ENCODE data around the gene MYT1.
"Not testable (repeated sequence)": the region's sequence is repeated elsewhere in the genome, so short reads cannot be mapped to it uniquely, and the experiment has no call there.

DNA sequence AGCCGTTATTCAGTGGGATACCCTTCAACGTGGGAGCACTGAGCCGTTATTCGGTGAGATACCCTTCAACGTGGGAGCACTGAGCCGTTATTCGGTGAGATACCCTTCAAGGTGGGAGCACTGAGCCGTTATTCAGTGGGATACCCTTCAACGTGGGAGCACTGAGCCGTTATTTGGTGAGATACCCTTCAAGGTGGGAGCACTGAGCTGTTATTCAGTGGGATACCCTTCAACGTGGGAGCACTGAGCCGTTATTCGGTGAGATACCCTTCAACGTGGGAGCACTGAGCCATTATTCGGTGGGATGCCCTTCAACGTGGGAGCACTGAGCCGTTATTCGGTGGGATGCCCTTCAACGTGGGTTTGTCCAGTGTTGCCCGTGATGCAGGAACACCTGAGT, 14.7 kb downstream of the MYT1 start:
- TF ChIP-seq, protein P1, sequence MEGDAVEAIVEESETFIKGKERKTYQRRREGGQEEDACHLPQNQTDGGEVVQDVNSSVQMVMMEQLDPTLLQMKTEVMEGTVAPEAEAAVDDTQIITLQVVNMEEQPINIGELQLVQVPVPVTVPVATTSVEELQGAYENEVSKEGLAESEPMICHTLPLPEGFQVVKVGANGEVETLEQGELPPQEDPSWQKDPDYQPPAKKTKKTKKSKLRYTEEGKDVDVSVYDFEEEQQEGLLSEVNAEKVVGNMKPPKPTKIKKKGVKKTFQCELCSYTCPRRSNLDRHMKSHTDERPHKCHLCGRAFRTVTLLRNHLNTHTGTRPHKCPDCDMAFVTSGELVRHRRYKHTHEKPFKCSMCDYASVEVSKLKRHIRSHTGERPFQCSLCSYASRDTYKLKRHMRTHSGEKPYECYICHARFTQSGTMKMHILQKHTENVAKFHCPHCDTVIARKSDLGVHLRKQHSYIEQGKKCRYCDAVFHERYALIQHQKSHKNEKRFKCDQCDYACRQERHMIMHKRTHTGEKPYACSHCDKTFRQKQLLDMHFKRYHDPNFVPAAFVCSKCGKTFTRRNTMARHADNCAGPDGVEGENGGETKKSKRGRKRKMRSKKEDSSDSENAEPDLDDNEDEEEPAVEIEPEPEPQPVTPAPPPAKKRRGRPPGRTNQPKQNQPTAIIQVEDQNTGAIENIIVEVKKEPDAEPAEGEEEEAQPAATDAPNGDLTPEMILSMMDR (IDR thresholded peaks at IDR 0.05), result not testable (repeated sequence)
- TF ChIP-seq POLR2A, POLR2AphosphoS5 (IDR thresholded peaks at IDR 0.05): not testable (repeated sequence)
